HEK293T (cell line): Measurements from ENCODE around the gene WDR46.

Source experiments
- CTCF ChIA-PET: fragments of 350-600 bp; formaldehyde crosslinking; extraction: SDS; loops from one replicate; lab custom pipeline; 2021; ENCODE audit warnings: antibody characterized with exemption, inconsistent platforms; lab: Yijun Ruan, JAX
- POLR2A ChIA-PET: fragments of 350-600 bp; formaldehyde crosslinking; extraction: SDS; loops from one replicate; lab custom pipeline; 2020; ENCODE audit warnings: antibody characterized with exemption, inconsistent platforms; lab: Yijun Ruan, JAX
- DNase-seq: peaks from one replicate; pipeline ENCODE4 v3.0.0; 2012; ENCODE audit warnings: mixed read lengths; ENCODE audit errors: extremely low spot score
- ARNT ChIP-seq: fragments of 450-650 bp; IDR thresholded peaks from 2 replicates; pipeline ENCODE4 v1.6.1; 2017; ENCODE audit warnings: mild to moderate bottlenecking
- BHLHE40 ChIP-seq: fragments of 450-650 bp; IDR thresholded peaks from 2 replicates; pipeline ENCODE4 v1.6.1; 2016; ENCODE audit warnings: mild to moderate bottlenecking, moderate library complexity, borderline replicate concordance
- CTBP1 ChIP-seq: fragments of 450-650 bp; IDR thresholded peaks from 2 replicates; pipeline ENCODE4 v1.6.1; 2016; ENCODE audit warnings: borderline replicate concordance
- ELF4 ChIP-seq: fragments of 450-650 bp; IDR thresholded peaks from 2 replicates; pipeline ENCODE4 v1.6.1; 2017; ENCODE audit warnings: antibody characterized with exemption
- FOXA1 ChIP-seq: fragments of 450-650 bp; IDR thresholded peaks from 2 replicates; pipeline ENCODE4 v1.6.1; 2016; ENCODE audit warnings: mild to moderate bottlenecking
- FOXK2 ChIP-seq: fragments of 450-650 bp; IDR thresholded peaks from 2 replicates; pipeline ENCODE4 v1.6.1; 2016; ENCODE audit warnings: mild to moderate bottlenecking
- FOXM1 ChIP-seq: fragments of 450-650 bp; IDR thresholded peaks from 2 replicates; pipeline ENCODE4 v1.6.1; 2017; ENCODE audit warnings: mild to moderate bottlenecking, borderline replicate concordance
- HDGF ChIP-seq: fragments of 450-650 bp; IDR thresholded peaks from 2 replicates; pipeline ENCODE4 v1.6.1; 2017; ENCODE audit warnings: antibody characterized with exemption, borderline replicate concordance
- L3MBTL2 ChIP-seq: fragments of 450-650 bp; conservative IDR thresholded peaks from 2 replicates; pipeline ENCODE4 v1.6.1; 2016; ENCODE audit warnings: mild to moderate bottlenecking
- LEF1 ChIP-seq: fragments of 450-650 bp; IDR thresholded peaks from 2 replicates; pipeline ENCODE4 v1.6.1; 2017; ENCODE audit warnings: mild to moderate bottlenecking, borderline replicate concordance
- NFRKB ChIP-seq: fragments of 450-650 bp; IDR thresholded peaks from 2 replicates; pipeline ENCODE4 v1.6.1; 2016; ENCODE audit warnings: mild to moderate bottlenecking, moderate library complexity
- SP1 ChIP-seq: fragments of 450-650 bp; IDR thresholded peaks from 2 replicates; pipeline ENCODE4 v1.6.1; 2017
- SUZ12 ChIP-seq: fragments of 450-650 bp; IDR thresholded peaks from 2 replicates; pipeline ENCODE4 v1.6.1; 2016; ENCODE audit warnings: mild to moderate bottlenecking
- TARDBP ChIP-seq: fragments of 450-650 bp; IDR thresholded peaks from 2 replicates; pipeline ENCODE4 v1.6.1; 2016
- ZNF384 ChIP-seq: fragments of 450-650 bp; IDR thresholded peaks from 2 replicates; pipeline ENCODE4 v1.6.1; 2016
- TF ChIP-seq, protein P1 (sequence below): fragments of 450-650 bp; IDR thresholded peaks from 2 replicates; pipeline ENCODE4 v1.6.1; 2016

The WDR46 gene

DNA sequence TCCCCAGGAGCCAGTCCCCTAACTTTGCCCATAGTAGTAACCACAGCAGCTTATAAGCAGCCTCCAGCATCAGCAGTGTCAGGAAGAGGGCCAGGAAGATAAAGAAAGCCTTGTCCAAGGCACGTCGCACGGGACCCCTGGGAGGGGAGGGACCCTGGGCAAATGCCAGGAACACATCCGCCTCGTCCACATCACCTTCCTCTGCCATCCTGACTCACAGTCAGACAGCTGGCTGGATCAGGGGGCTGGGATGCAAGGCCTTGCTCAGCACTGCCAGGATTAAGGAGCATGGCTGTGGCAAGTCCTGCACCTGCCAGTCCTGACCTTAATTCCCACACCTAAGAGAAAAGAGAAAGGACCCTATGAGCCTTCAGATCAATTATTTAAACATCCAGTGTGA, 40.0 kb upstream of the WDR46 start:
- TF ChIP-seq CTBP1 (no peak), ZNF384 (no peak), L3MBTL2 (no peak), LEF1 (no peak), SUZ12 (no peak), ARNT (no peak), ELF4 (no peak), SP1 (no peak), TARDBP (no peak), FOXM1 (no peak), NFRKB (no peak), BHLHE40 (no peak)
- TF ChIP-seq, protein P1, sequence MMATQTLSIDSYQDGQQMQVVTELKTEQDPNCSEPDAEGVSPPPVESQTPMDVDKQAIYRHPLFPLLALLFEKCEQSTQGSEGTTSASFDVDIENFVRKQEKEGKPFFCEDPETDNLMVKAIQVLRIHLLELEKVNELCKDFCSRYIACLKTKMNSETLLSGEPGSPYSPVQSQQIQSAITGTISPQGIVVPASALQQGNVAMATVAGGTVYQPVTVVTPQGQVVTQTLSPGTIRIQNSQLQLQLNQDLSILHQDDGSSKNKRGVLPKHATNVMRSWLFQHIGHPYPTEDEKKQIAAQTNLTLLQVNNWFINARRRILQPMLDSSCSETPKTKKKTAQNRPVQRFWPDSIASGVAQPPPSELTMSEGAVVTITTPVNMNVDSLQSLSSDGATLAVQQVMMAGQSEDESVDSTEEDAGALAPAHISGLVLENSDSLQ = no peak
- ChIA-PET POLR2A (interaction anchor here (0.7 kb wide), 1 partner anchor 1991 kb away, joined by 3 read pairs; no protein-coding TSS in a partner anchor), CTCF (interaction anchor here (0.5 kb wide), 1 partner anchor 11 kb away, joined by 3 read pairs; no protein-coding TSS in a partner anchor)
- DNase-seq = no peak

DNA sequence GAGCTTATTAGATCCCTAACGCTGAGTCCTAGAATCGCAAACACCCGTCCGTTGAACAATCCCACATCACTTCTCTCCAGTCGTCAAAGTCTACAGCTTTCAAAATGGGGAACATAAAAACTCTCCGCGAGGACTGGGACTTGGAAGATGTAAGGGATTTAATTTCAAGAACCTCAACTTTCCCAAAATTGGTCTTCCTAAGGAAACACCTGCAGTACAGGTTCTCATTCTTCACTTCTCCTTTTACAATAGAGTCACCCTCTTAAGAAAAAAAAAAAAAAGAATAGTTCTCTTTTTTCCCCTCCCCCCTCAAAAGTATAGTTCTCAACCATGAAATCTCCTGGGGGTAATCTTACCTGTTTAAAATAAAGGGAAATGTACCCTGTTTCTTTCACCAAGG, 35.1 kb upstream of the WDR46 start:
- DNase-seq = no peak
- no peak for TF ChIP-seq LEF1
- no peak for TF ChIP-seq SP1
- no peak for TF ChIP-seq ZNF384
- no peak for TF ChIP-seq CTBP1
- ChIA-PET POLR2A (interaction anchor here (0.7 to 1.1 kb wide), 3 partner anchors 22 to 102 kb away, joined by 3 to 6 read pairs (median 4); no protein-coding TSS in a partner anchor), CTCF (interaction anchor here (0.9 kb wide), 1 partner anchor 42 kb away, joined by 3 read pairs; no protein-coding TSS in a partner anchor)

DNA sequence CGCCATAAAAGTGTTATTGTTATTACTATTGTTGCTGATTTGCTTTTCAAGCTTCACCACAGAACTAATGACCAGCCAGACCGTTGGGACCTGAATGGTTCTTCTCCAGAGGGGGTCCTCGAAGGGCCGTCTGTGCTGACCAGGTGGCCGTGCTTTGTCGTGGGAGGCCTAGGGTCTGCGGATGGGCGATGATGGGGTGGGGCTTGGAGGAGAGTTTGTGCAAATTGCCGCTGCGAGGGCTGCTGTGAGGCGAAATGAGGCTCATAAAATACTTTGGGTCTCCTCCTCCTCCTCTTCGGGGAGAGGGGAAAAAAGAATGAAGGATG, 34.5 kb upstream of the WDR46 start:
- TF ChIP-seq SP1 = no peak
- peak; percentile 75; the same call in 1 of the 2 replicates for TF ChIP-seq L3MBTL2
- no peak for DNase-seq
- ChIA-PET POLR2A (interaction anchor here (0.7 to 1.1 kb wide), 3 partner anchors 22 to 102 kb away, joined by 3 to 6 read pairs (median 4); no protein-coding TSS in a partner anchor), CTCF (interaction anchor here (0.9 kb wide), 1 partner anchor 41 kb away, joined by 3 read pairs; no protein-coding TSS in a partner anchor)

DNA sequence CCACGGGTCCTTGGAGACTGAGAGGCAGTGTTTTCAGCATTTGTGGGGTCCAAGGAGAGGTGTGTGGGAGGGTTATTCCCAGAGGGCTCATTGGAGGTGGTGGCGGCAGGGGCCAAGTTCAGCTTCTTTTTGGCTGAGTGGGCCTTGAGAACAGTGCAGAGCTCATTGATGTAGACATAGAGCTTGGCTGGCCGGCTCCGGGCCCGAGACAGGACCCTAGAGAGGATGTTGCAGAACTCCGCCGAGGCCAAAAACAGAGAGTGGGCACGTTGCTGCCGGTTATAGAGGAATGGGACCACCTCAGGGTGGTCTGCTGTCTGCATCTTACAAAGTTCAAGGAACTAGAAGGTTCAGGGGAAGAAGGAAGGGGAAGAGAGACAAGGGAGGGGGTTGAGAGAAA, 32.2 kb upstream of the WDR46 start:
- POLR2A ChIA-PET = interaction anchor here (0.5 to 5.0 kb wide), 3 partner anchors 23 to 50 kb away, joined by 3 to 42 read pairs (median 5); partner anchors contain the start of genes RGL2, RPS18 and VPS52

DNA sequence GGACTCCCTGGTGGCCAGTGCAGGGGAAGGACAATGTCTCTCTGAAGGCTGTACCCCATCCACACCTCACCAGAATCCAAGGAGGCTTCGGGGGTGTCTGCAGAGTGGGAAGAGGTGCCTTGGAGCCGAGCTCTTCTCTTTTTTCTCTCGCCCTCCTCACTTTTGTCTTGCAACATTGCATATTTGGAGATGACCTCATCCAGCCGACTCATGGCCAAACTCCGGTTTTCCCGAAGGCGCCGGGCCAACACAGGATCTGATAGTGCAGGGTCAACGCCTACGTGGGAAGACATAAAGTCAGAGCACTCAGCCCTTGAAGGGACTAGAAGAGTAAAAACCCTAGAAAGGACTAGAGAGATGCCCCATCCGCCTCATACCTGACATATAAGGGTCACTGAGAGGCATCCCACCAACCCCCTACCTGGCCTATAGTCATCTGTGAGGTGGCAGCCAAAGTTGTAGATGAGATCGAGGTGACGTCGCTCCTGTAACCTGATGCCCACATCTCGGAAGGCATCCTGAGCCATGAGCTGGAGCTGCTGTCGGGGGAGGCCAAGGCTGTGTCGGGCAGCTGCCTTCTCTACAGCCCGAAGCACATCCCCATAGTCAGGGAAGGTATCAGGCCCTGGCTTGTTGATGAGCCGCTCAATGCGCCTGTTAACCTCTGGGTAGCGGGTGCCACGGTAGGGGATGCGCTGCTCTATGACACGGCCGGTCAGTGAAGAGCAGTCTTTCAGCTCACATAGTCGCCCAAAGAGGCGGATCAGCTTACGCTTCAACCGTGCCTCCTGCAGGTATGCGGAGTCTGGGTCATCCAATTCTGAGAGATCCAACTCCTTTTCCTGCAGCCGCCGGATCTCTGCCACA, 31.5 kb upstream of the WDR46 start:
- DNase-seq = no peak
- TF ChIP-seq L3MBTL2 (no peak), LEF1 (no peak), ARNT (no peak), SUZ12 (no peak), CTBP1 (no peak)
- TF ChIP-seq, protein P1 = no peak
- ChIA-PET CTCF (no interaction called here), POLR2A (interaction anchor here (1.3 to 5.0 kb wide), 2 partner anchors 22 to 49 kb away, joined by 5 to 42 read pairs; partner anchors contain the start of genes RGL2, RPS18 and VPS52)

More for the DNA sequence above, 32.2 kb upstream of the WDR46 start:
- CTCF ChIA-PET = no interaction called here
- DNase-seq = no peak
- no peak for TF ChIP-seq FOXA1
- TF ChIP-seq NFRKB = no peak
- no peak for TF ChIP-seq CTBP1
- TF ChIP-seq ARNT = no peak
- no peak for TF ChIP-seq SUZ12
- no peak for TF ChIP-seq LEF1
- TF ChIP-seq ELF4 = no peak
- TF ChIP-seq FOXM1 = no peak
- TF ChIP-seq TARDBP = no peak
- TF ChIP-seq HDGF = no peak
- no peak for TF ChIP-seq BHLHE40
- no peak for TF ChIP-seq L3MBTL2
- TF ChIP-seq FOXK2 = no peak
- TF ChIP-seq, protein P1 = no peak

DNA sequence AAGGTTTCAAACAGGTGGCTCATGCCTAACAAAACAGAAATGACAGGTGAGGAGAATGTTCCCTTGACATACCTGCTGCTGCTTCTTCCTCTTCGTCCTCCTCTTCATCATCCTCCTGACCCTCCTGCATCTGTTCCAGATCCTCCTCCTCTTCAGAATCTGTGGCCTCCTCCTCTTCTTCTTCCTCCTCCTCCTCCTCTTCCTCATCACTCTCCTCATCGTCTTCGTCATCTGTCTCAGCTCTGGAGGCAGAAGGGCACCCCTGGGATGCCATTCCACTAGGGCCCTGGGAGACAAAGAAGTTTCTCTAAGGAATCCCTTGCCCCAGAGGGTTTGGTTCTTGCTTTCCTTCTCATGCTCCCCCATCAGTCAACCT, 30.9 kb upstream of the WDR46 start:
- ChIA-PET POLR2A (interaction anchor here (5.0 kb wide), 1 partner anchor 22 kb away, joined by 42 read pairs; the partner anchor contains the start of gene RGL2), CTCF (no interaction called here)
- no peak for DNase-seq
- no peak for TF ChIP-seq FOXA1
- TF ChIP-seq ELF4 = no peak
- TF ChIP-seq BHLHE40 = no peak
- TF ChIP-seq CTBP1 = no peak
- no peak for TF ChIP-seq ZNF384
- no peak for TF ChIP-seq HDGF
- TF ChIP-seq TARDBP = no peak
- TF ChIP-seq FOXM1 = no peak
- TF ChIP-seq L3MBTL2 = no peak
- TF ChIP-seq, protein P1 = no peak
- TF ChIP-seq NFRKB = no peak
